ENCODE data around the gene PRRT1B.
A peak's percentile ranks its signal among the peaks of the same experiment; 100 is the strongest.

The PRRT1B gene

GRCh38 chr9:131596430-131596743 is 51.1 kb downstream of the PRRT1B start:
- no peak overlapping the region for H3K27ac Mint-ChIP-seq
- H3K27me3 Mint-ChIP-seq (ENCODE audit: low read depth): no peaks in the 10 kb centered on the region

GRCh38 chr9:131597246-131597645 is 51.9 kb downstream of the PRRT1B start:
- DNase-seq (ENCODE audit: low spot score): no peak
- peaks cover 35% of the 10 kb centered on the region for H3K36me3 Mint-ChIP-seq (ENCODE audit: low read depth)
- no peaks in the 10 kb centered on the region for H3K4me1 Mint-ChIP-seq (ENCODE audit: low read depth)
- H3K27me3 Mint-ChIP-seq (ENCODE audit: low read depth): no peaks in the 10 kb centered on the region
- no peak overlapping the region for H3K27ac Mint-ChIP-seq
- H3K4me3 Mint-ChIP-seq: no peak overlapping the region
- H3K9me3 Mint-ChIP-seq: no peaks in the 10 kb centered on the region

More at GRCh38 chr9:131596430-131596743, 51.1 kb downstream of the PRRT1B start:
- Mint-ChIP-seq H3K4me1 (ENCODE audit: low read depth) (peaks cover 3% of the 10 kb centered on the region), H3K36me3 (ENCODE audit: low read depth) (peaks cover 33% of the 10 kb centered on the region), H3K4me3 (no peak overlapping the region), H3K9me3 (no peaks in the 10 kb centered on the region)
- DNase-seq (ENCODE audit: low spot score): no peak

- no peaks in the 10 kb centered on the region for H3K27me3 Mint-ChIP-seq (ENCODE audit: low read depth)
- H3K4me1 Mint-ChIP-seq (ENCODE audit: low read depth): no peaks in the 10 kb centered on the region
- H3K9me3 Mint-ChIP-seq: no peaks in the 10 kb centered on the region
- H3K36me3 Mint-ChIP-seq (ENCODE audit: low read depth): peaks cover 38% of the 10 kb centered on the region
- H3K27ac Mint-ChIP-seq: no peak overlapping the region
- no peak overlapping the region for H3K4me3 Mint-ChIP-seq
- no peak for DNase-seq (ENCODE audit: low spot score)
These were observed 52.8 kb downstream of the PRRT1B start for GRCh38 chr9:131598121-131598520.

GRCh38 chr9:131601683-131602181 is 56.4 kb downstream of the PRRT1B start:
- Mint-ChIP-seq H3K27me3 (ENCODE audit: low read depth) (no peaks in the 10 kb centered on the region), H3K27ac (peak overlapping the region; percentile 47), H3K4me3 (no peak overlapping the region), H3K9me3 (no peaks in the 10 kb centered on the region), H3K4me1 (ENCODE audit: low read depth) (no peaks in the 10 kb centered on the region), H3K36me3 (ENCODE audit: low read depth) (peaks cover 40% of the 10 kb centered on the region)
- no peak for DNase-seq (ENCODE audit: low spot score)

GRCh38 chr9:131603199-131603598 is 57.9 kb downstream of the PRRT1B start:
- no peaks in the 10 kb centered on the region for H3K4me1 Mint-ChIP-seq (ENCODE audit: low read depth)
- H3K36me3 Mint-ChIP-seq (ENCODE audit: low read depth): peaks cover 39% of the 10 kb centered on the region
- H3K27me3 Mint-ChIP-seq (ENCODE audit: low read depth): no peaks in the 10 kb centered on the region
- H3K9me3 Mint-ChIP-seq: no peaks in the 10 kb centered on the region
- no peak overlapping the region for H3K4me3 Mint-ChIP-seq
- H3K27ac Mint-ChIP-seq: no peak overlapping the region
- no peak for DNase-seq (ENCODE audit: low spot score)

GRCh38 chr9:131603711-131604439 is 58.6 kb downstream of the PRRT1B start:
- Mint-ChIP-seq H3K27me3 (ENCODE audit: low read depth) (no peaks in the 10 kb centered on the region), H3K36me3 (ENCODE audit: low read depth) (peaks cover 41% of the 10 kb centered on the region), H3K9me3 (no peaks in the 10 kb centered on the region), H3K4me1 (ENCODE audit: low read depth) (no peaks in the 10 kb centered on the region), H3K27ac (no peak overlapping the region), H3K4me3 (no peak overlapping the region)
- no peak for DNase-seq (ENCODE audit: low spot score)

GRCh38 chr9:131605770-131606590 is 60.7 kb downstream of the PRRT1B start:
- Mint-ChIP-seq H3K4me3 (no peak overlapping the region), H3K36me3 (ENCODE audit: low read depth) (peaks cover 40% of the 10 kb centered on the region), H3K9me3 (no peaks in the 10 kb centered on the region), H3K27ac (no peak overlapping the region), H3K27me3 (ENCODE audit: low read depth) (no peaks in the 10 kb centered on the region), H3K4me1 (ENCODE audit: low read depth) (no peaks in the 10 kb centered on the region)
- no peak for DNase-seq (ENCODE audit: low spot score)

GRCh38 chr9:131606896-131607567 is 61.7 kb downstream of the PRRT1B start:
- no peaks in the 10 kb centered on the region for H3K27me3 Mint-ChIP-seq (ENCODE audit: low read depth)
- H3K4me3 Mint-ChIP-seq: no peak overlapping the region
- H3K27ac Mint-ChIP-seq: no peak overlapping the region
- H3K36me3 Mint-ChIP-seq (ENCODE audit: low read depth): peaks cover 36% of the 10 kb centered on the region
- no peaks in the 10 kb centered on the region for H3K4me1 Mint-ChIP-seq (ENCODE audit: low read depth)
- no peaks in the 10 kb centered on the region for H3K9me3 Mint-ChIP-seq
- no peak for DNase-seq (ENCODE audit: low spot score)

GRCh38 chr9:131607591-131607990 is 62.3 kb downstream of the PRRT1B start:
- Mint-ChIP-seq H3K27ac (no peak overlapping the region), H3K27me3 (ENCODE audit: low read depth) (no peaks in the 10 kb centered on the region), H3K4me1 (ENCODE audit: low read depth) (no peaks in the 10 kb centered on the region), H3K36me3 (ENCODE audit: low read depth) (peaks cover 36% of the 10 kb centered on the region), H3K9me3 (no peaks in the 10 kb centered on the region), H3K4me3 (no peak overlapping the region)
- no peak for DNase-seq (ENCODE audit: low spot score)

- peaks cover 40% of the 10 kb centered on the region for H3K36me3 Mint-ChIP-seq (ENCODE audit: low read depth)
- no peaks in the 10 kb centered on the region for H3K9me3 Mint-ChIP-seq
- no peak overlapping the region for H3K27ac Mint-ChIP-seq
- H3K4me1 Mint-ChIP-seq (ENCODE audit: low read depth): peaks cover 3% of the 10 kb centered on the region
- H3K4me3 Mint-ChIP-seq: no peak overlapping the region
- no peak for DNase-seq (ENCODE audit: low spot score)
- no peaks in the 10 kb centered on the region for H3K27me3 Mint-ChIP-seq (ENCODE audit: low read depth)
These were observed 63.2 kb downstream of the PRRT1B start for GRCh38 chr9:131608493-131609037.

All from T-helper 2 cell treated with Interferon-gamma antibody and Interleukin-4, amounts not matched to agents 5 μg/mL and 100 μg/mL, for 36 hours (primary cell).